SKM-1 treated with dmso at 0.1 percent for 144 hours (cell line): ENCODE measurements around the gene GMCL2.

Experiments used
- DNase-seq: peaks from one replicate; lab custom pipeline; 2025; ENCODE audit not compliant: unreplicated experiment; lab: John Stamatoyannopoulos, UW

Gene GMCL2

GRCh38 chr5:178186427-178186826 is 744 bp downstream of the GMCL2 start:
- DNase-seq, result no peak

GRCh38 chr5:178182158-178182876 is 4.9 kb downstream of the GMCL2 start:
- peak; percentile 96 for DNase-seq

- no peak for DNase-seq
Observed at GRCh38 chr5:178180141-178180863, 6.9 kb downstream of the GMCL2 start.

GRCh38 chr5:178177569-178177968 is 9.6 kb downstream of the GMCL2 start:
- DNase-seq, result no peak

- no peak for DNase-seq
Observed at GRCh38 chr5:178176791-178177190, 10.4 kb downstream of the GMCL2 start.

- no peak for DNase-seq
Observed at GRCh38 chr5:178174456-178174855, 12.7 kb downstream of the GMCL2 start.

- no peak for DNase-seq
Observed at GRCh38 chr5:178170455-178170854, 16.7 kb downstream of the GMCL2 start.

- DNase-seq, result no peak
Observed at GRCh38 chr5:178165581-178165980, 21.6 kb downstream of the GMCL2 start.

- peak; percentile 65 for DNase-seq
Observed at GRCh38 chr5:178163772-178164735, 23.1 kb downstream of the GMCL2 start.

GRCh38 chr5:178162481-178162880 is 24.7 kb downstream of the GMCL2 start:
- DNase-seq, result no peak

GRCh38 chr5:178160176-178160575 is 27.0 kb downstream of the GMCL2 start:
- DNase-seq, result no peak

GRCh38 chr5:178155065-178155464 is 32.1 kb downstream of the GMCL2 start:
- no peak for DNase-seq

- DNase-seq, result peak; percentile 98
Observed at GRCh38 chr5:178153530-178154340, 33.4 kb downstream of the GMCL2 start, which contains the start of gene NHP2. Gene NHP2, minus strand, starts transcription at chr5:178153885. Its CDS starts 68 bp downstream, at chr5:178153817.

GRCh38 chr5:178152491-178153444 is 34.4 kb downstream of the GMCL2 start:
- no peak for DNase-seq

- DNase-seq, result no peak
Observed at GRCh38 chr5:178150977-178151734, 36.0 kb downstream of the GMCL2 start.

- no peak for DNase-seq
Observed at GRCh38 chr5:178149199-178149932, 37.8 kb downstream of the GMCL2 start.

- DNase-seq, result no peak
Observed at GRCh38 chr5:178147406-178147805, 39.8 kb downstream of the GMCL2 start.
